GM12878 (cell line): Measurements from ENCODE around the gene NCS1.

Experiments
- BHLHE40 ChIP-seq, 2 experiments: fragments of 450-650 bp in 1 of 2; IDR thresholded peaks; 2 replicates each; pipeline ENCODE4 v1.6.1; 2011 to 2017; ENCODE audit warnings: low read depth in 2 of 2, borderline replicate concordance in 1 of 2, improper control_type of control experiment in 1 of 2, low read length in 1 of 2, mild to moderate bottlenecking in 1 of 2
- CHD4 ChIP-seq: fragments of 200-600 bp; sonication (generic); IDR thresholded peaks from 2 replicates; pipeline ENCODE4 v1.6.1; 2016; ENCODE audit warnings: mild to moderate bottlenecking
- CTCF ChIP-seq, 3 experiments: IDR thresholded peaks in 2 of 3; conservative IDR thresholded peaks in 1 of 3; 2 replicates each; pipeline ENCODE4 v1.5.1; 2011; ENCODE audit warnings: low read depth in 3 of 3, low read length in 3 of 3, mild to moderate bottlenecking in 3 of 3, control low read depth in 2 of 3, moderate library complexity in 2 of 3, inconsistent platforms in 1 of 3, mixed read lengths in 1 of 3; ENCODE audit not compliant: control insufficient read depth in 2 of 3, insufficient read depth in 1 of 3; ENCODE audit errors: extremely low read depth in 1 of 3
- DPF2 ChIP-seq: fragments of 450-650 bp; IDR thresholded peaks from 2 replicates; pipeline ENCODE4 v1.6.1; 2017; ENCODE audit warnings: mild to moderate bottlenecking
- ETV6 ChIP-seq, 2 experiments: fragments of 450-650 bp in 1 of 2; IDR thresholded peaks in 1 of 2; conservative IDR thresholded peaks in 1 of 2; 2 replicates each; pipeline ENCODE4 v1.6.1; 2014; ENCODE audit warnings: antibody characterized with exemption in 1 of 2, borderline replicate concordance in 1 of 2, low read depth in 1 of 2, mild to moderate bottlenecking in 1 of 2, moderate library complexity in 1 of 2
- JUNB ChIP-seq: IDR thresholded peaks from 2 replicates; pipeline ENCODE4 v1.6.1; 2016; ENCODE audit warnings: antibody characterized with exemption, mild to moderate bottlenecking
- MXI1 ChIP-seq: fragments of 150-350 bp; IDR thresholded peaks from 2 replicates; pipeline ENCODE4 v1.6.1; 2011; ENCODE audit warnings: low read depth, mild to moderate bottlenecking, inconsistent platforms, low read length, improper control_type of control experiment
- POLR2AphosphoS5 ChIP-seq: IDR thresholded peaks from 2 replicates; pipeline ENCODE4 v1.6.1; 2011; ENCODE audit warnings: mild to moderate bottlenecking, low read length, inconsistent platforms
- RAD21 ChIP-seq: IDR thresholded peaks from 2 replicates; pipeline ENCODE4 v1.6.1; 2011; ENCODE audit warnings: mild to moderate bottlenecking, low read depth, low read length, moderate library complexity; ENCODE audit not compliant: insufficient read depth
- SPI1 ChIP-seq: IDR thresholded peaks from 2 replicates; pipeline ENCODE4 v1.6.1; 2011; ENCODE audit warnings: low read depth, mild to moderate bottlenecking, low read length, moderate library complexity, borderline replicate concordance; ENCODE audit not compliant: insufficient read depth
- YBX1 ChIP-seq: fragments of 450-650 bp; IDR thresholded peaks from 2 replicates; pipeline ENCODE4 v1.6.1; 2016; ENCODE audit warnings: antibody characterized with exemption

GRCh38 chr9:130225071-130225470 is 52.9 kb downstream of the NCS1 start:
- TF ChIP-seq BHLHE40 (IDR thresholded peaks at IDR 0.05; ENCODE audit: borderline replicate concordance in 1 of 2, low read depth in 2 of 2, low read length in 1 of 2): no peak
- TF ChIP-seq POLR2AphosphoS5: no peak
- no peak for TF ChIP-seq DPF2
- TF ChIP-seq CTCF (IDR thresholded peaks at IDR 0.05 in 2 of 3, conservative IDR thresholded peaks at IDR 0.05 in 1 of 3; ENCODE audit: control insufficient read depth in 2 of 3, extremely low read depth in 1 of 3, insufficient read depth in 1 of 3, low read depth in 3 of 3, low read length in 3 of 3): no peak
- no peak for TF ChIP-seq JUNB
- TF ChIP-seq SPI1: no peak
- TF ChIP-seq CHD4: no peak
- no peak for TF ChIP-seq MXI1
- TF ChIP-seq ETV6 (conservative IDR thresholded peaks at IDR 0.05 in 1 of 2, IDR thresholded peaks at IDR 0.05 in 1 of 2; ENCODE audit: borderline replicate concordance in 1 of 2, low read depth in 1 of 2): no peak
- no peak for TF ChIP-seq RAD21
- TF ChIP-seq YBX1: no peak
